SK-N-MC (cell line): ENCODE measurements around the gene IGF2R.

Experiments
- DNase-seq: peaks from one replicate; pipeline ENCODE4 v3.0.0-alpha.2; 2011; ENCODE audit warnings: low read depth, low spot score
- H3K27ac ChIP-seq: fragments of 200-600 bp; sonication (generic); 2 replicates; pipeline ENCODE4 v1.5.1; 2016; ENCODE audit warnings: mixed run types
- H3K36me3 ChIP-seq: fragments of 200-600 bp; sonication (generic); 2 replicates; pipeline ENCODE4 v1.6.1; 2017; ENCODE audit warnings: antibody characterized with exemption, low read length, mixed read lengths; ENCODE audit not compliant: insufficient read depth
- H3K4me3 ChIP-seq: fragments of 200-600 bp; sonication (generic); 2 replicates; pipeline ENCODE4 v1.5.1; 2016
- H3K9ac ChIP-seq: fragments of 200-600 bp; sonication (generic); 2 replicates; pipeline ENCODE4 v1.8.0; 2017; ENCODE audit warnings: mixed run types, mixed read lengths; ENCODE audit not compliant: insufficient read length
- H3K9me3 ChIP-seq: fragments of 200-600 bp; sonication (generic); 2 replicates; pipeline ENCODE4 v1.6.1; 2017; ENCODE audit warnings: low read depth, mild to moderate bottlenecking, antibody characterized with exemption, low read length, moderate library complexity, mixed read lengths
- EZH2 ChIP-seq: fragments of 200-600 bp; sonication (generic); IDR thresholded peaks from one replicate; pipeline ENCODE4 v1.6.1; 2017; ENCODE audit warnings: antibody characterized with exemption
- FOXP2 ChIP-seq: optimal IDR thresholded peaks from 2 replicates; pipeline ENCODE3; 2011; ENCODE audit warnings: mild to moderate bottlenecking, moderate library complexity; ENCODE audit not compliant: insufficient read depth; ENCODE audit errors: extremely low read length, control extremely low read depth
- POLR2AphosphoS5 ChIP-seq: IDR thresholded peaks from 2 replicates; pipeline ENCODE4 v1.6.1; 2012; ENCODE audit warnings: mild to moderate bottlenecking, low read depth, low read length, borderline replicate concordance

IGF2R gene

DNA sequence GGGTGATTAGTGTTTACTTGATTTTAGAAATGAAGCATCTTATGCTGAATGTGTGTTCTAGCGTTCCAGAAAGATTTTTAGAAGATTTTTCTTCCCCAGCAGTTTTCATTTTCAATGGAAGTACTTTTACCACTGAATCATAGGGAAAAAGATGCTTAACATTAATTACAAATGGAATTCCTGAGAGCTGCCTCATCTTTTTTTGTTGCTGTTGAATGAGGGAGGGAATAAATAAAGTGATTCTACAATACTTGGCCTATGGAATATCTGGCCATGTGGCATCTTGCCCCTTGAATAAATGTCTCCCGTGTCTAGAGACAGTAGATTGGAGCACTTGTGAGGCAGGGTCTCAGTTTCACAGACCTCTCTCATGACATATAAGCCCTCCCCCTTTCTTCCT lies 108.6 kb downstream of the IGF2R start:
- peaks cover 42% of the 10 kb centered on the region for H3K36me3 ChIP-seq
- H3K27ac ChIP-seq = no peak overlapping the region
- H3K9ac ChIP-seq = no peak overlapping the region
- no peak overlapping the region for H3K4me3 ChIP-seq
- no peak for DNase-seq
- no peaks in the 10 kb centered on the region for H3K9me3 ChIP-seq
- TF ChIP-seq POLR2AphosphoS5 (no peak), EZH2 (no peak), FOXP2 (no peak)

DNA sequence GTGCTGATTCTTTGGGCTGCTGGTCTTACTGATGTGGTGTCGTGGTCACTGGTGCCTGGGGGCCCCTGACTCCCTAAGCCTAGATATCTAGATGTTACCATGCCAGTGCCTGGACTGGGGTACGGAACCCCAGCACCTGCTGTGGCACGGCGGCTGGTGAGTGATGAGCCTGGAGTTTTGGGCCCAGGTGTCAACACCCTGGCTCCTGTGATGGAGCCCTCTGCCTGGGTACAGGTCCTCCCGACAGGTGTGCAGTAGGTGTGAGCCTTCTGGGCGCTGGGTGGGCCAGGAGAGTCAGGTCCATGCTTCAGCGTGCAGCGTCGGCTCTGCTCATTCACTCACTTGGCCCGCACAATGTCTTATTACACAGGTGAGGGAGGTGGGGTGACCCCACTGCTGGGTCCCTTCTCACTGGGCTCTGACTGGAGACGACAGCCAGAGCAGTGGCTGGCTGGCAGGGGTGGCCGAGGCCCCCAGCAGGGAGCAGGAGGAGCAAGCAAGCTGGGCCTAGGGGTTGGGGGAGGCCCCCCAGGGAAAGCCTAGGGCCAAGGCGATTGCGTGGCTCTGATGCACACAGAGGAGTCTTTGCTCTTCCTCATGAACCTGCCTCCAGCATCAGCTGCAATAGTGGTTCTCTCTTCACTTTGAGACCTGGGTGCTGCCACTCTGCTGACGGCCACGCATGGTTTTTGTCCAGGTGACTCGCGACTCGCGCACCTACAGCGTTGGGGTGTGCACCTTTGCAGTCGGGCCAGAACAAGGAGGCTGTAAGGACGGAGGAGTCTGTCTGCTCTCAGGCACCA lies 110.2 kb downstream of the IGF2R start:
- H3K36me3 ChIP-seq = peaks cover 36% of the 10 kb centered on the region
- no peaks in the 10 kb centered on the region for H3K9me3 ChIP-seq
- DNase-seq = no peak
- no peak overlapping the region for H3K4me3 ChIP-seq
- TF ChIP-seq EZH2 (no peak), POLR2AphosphoS5 (no peak), FOXP2 (no peak)
- no peak overlapping the region for H3K9ac ChIP-seq
- no peak overlapping the region for H3K27ac ChIP-seq

DNA sequence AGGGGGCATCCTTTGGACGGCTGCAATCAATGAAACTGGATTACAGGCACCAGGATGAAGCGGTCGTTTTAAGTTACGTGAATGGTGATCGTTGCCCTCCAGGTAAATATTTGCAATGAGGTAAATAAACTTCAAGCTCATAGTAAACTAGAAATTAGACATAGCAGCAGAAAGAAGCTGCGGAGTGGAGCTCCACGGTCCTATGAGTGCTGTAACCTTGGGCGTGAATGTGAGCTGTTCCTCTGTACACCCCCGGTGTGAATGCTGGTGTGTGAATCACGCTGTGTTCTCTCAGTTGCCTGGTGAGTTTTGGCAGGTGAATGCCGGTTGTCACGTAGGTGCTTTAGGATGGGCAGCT lies 110.8 kb downstream of the IGF2R start:
- Histone ChIP-seq H3K9ac (no peak overlapping the region), H3K36me3 (peaks cover 35% of the 10 kb centered on the region; the same call in 1 of the 2 replicates), H3K9me3 (no peaks in the 10 kb centered on the region), H3K4me3 (no peak overlapping the region), H3K27ac (no peak overlapping the region)
- DNase-seq = no peak
- TF ChIP-seq POLR2AphosphoS5 = no peak

GRCh38 chr6:160080097-160080496 lies 111.2 kb downstream of the IGF2R start:
- H3K36me3 ChIP-seq = peaks cover 39% of the 10 kb centered on the region; the same call in 1 of the 2 replicates
- no peak for DNase-seq
- H3K27ac ChIP-seq = no peak overlapping the region
- TF ChIP-seq EZH2 = no peak
- no peak for TF ChIP-seq POLR2AphosphoS5
- no peak for TF ChIP-seq FOXP2
- no peaks in the 10 kb centered on the region for H3K9me3 ChIP-seq
- H3K9ac ChIP-seq = no peak overlapping the region
- H3K4me3 ChIP-seq = no peak overlapping the region

DNA sequence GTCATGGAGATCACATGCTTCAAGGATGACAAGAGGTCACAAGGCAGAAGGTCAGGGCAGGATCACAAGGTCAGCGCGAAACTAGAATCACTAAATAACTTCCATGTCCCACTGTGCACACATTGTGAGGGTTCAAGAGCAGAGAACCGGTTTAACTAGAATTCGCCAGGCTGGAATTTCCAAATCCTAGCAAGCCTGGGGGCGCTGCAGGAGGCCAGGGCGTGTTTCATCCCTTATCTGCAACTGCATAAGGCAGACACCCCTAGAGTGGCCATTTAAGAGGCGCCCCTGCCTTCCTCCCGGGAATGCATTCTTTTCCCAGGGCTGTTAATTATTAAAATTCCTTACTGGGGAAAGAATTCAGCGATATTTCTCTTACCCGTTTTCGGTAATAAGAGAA lies 112.5 kb downstream of the IGF2R start:
- Histone ChIP-seq H3K9me3 (no peaks in the 10 kb centered on the region), H3K36me3 (peaks cover 40% of the 10 kb centered on the region; the same call in 1 of the 2 replicates), H3K9ac (no peak overlapping the region), H3K4me3 (no peak overlapping the region), H3K27ac (no peak overlapping the region)
- TF ChIP-seq EZH2 (no peak), POLR2AphosphoS5 (no peak), FOXP2 (no peak)
- DNase-seq = no peak

GRCh38 chr6:160082627-160083026 lies 113.7 kb downstream of the IGF2R start:
- Histone ChIP-seq H3K36me3 (peaks cover 38% of the 10 kb centered on the region; the same call in 1 of the 2 replicates), H3K9ac (no peak overlapping the region)
- DNase-seq = no peak

GRCh38 chr6:160084198-160084776 lies 115.4 kb downstream of the IGF2R start:
- Histone ChIP-seq H3K4me3 (no peak overlapping the region), H3K27ac (no peak overlapping the region), H3K9me3 (no peaks in the 10 kb centered on the region), H3K36me3 (peaks cover 47% of the 10 kb centered on the region; the same call in 1 of the 2 replicates), H3K9ac (no peak overlapping the region)
- DNase-seq = no peak
- no peak for TF ChIP-seq EZH2
- no peak for TF ChIP-seq FOXP2
- TF ChIP-seq POLR2AphosphoS5 = no peak

More at GRCh38 chr6:160082627-160083026, 113.7 kb downstream of the IGF2R start:
- Histone ChIP-seq H3K4me3 (no peak overlapping the region), H3K27ac (no peak overlapping the region), H3K9me3 (no peaks in the 10 kb centered on the region)
- TF ChIP-seq EZH2 (no peak), FOXP2 (no peak), POLR2AphosphoS5 (no peak)

- Histone ChIP-seq H3K27ac (no peak overlapping the region), H3K4me3 (no peak overlapping the region), H3K9me3 (no peaks in the 10 kb centered on the region), H3K9ac (no peak overlapping the region), H3K36me3 (peaks cover 47% of the 10 kb centered on the region; the same call in 1 of the 2 replicates)
- TF ChIP-seq EZH2 = no peak
- TF ChIP-seq FOXP2 = no peak
- TF ChIP-seq POLR2AphosphoS5 = no peak
- no peak for DNase-seq
Observed at GRCh38 chr6:160085226-160085625, 116.3 kb downstream of the IGF2R start.
